ENCODE data around the gene CATSPER3. TPM values are rescaled to one million over a fixed set of nuclear protein-coding genes. Genes with fewer than 3 reads are reported as not detected.

The CATSPER3 gene
- total RNA-seq = not detected in 2 replicates

DNA sequence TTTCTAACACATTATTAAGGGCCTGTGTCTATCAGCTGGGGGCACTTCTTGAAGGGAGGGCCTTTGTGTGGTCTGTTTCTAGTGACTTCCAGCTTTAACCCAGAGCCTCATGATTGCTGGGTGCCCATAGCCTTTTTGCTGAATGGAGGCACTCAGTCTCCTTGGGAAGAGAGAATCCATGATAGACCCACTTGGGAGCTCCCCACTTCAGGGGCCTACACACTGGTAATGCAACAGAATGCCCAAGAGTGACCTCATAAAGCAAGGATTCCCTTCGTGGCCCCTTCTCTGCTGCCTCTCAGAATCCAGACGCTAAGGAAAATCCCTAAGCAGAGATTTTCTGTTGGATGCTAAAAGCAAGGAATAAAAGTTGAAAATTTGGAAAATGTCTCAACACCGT, at the start of gene CATSPER3:
CATSPER3 (plus strand) TSS at position 301 of the 400 bp plus-strand sequence; CDS start at position 386, 85 bp downstream.

DNA sequence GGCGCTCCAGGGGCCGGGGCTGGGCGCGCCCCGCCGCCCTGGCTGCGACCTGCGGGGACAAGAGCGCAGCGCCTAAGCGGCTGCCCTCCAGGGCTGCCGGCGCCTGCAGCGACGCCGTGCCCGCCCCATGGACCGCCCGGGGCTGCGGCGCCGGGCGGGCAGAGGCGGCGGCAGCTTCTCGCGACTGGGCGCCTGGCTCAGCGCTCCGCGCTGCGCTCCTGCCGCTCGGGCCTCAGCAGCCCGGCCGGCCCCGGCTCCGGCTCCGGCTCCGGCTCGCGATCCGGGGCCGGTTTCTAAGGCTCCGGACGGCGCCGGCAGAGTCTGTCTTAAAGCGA, 66.2 kb downstream of the CATSPER3 start, which contains the start of gene PITX1:
PITX1 (minus strand) TSS at position 328 of the 335 bp plus-strand sequence. CDS start 347 bp downstream, outside the sequence.

Other genes starting within 250 kb of the CATSPER3 start
- gene CAMLG, start 229.4 kb upstream of the CATSPER3 start, total RNA-seq = 23.9 and 42.6 TPM in 2 replicates
- gene DDX46, start 209.1 kb upstream of the CATSPER3 start, total RNA-seq = 14.6 and 27.6 TPM in 2 replicates
- gene C5orf24, start 121.9 kb upstream of the CATSPER3 start, total RNA-seq = 30.3 and 35.7 TPM in 2 replicates
- 78.8 and 94.9 TPM in 2 replicates for gene TXNDC15, start 93.5 kb upstream of the CATSPER3 start, total RNA-seq
- gene PCBD2, start 62.8 kb upstream of the CATSPER3 start, total RNA-seq = 2.0 TPM in 2 replicates
- 0.17 and 11.6 TPM in 2 replicates for gene PITX1, start 66.3 kb downstream of the CATSPER3 start, total RNA-seq